Smooth muscle cell (in vitro differentiated cells): ENCODE measurements around the gene GOLGA2. TPM values are rescaled to one million over a fixed set of nuclear protein-coding genes. Genes with fewer than 3 reads are reported as not detected.

ENCODE experiments used
- DNase-seq: peaks from one replicate; lab custom pipeline; 2025; ENCODE audit not compliant: unreplicated experiment; lab: John Stamatoyannopoulos, UW
- H2AFZ ChIP-seq: fragments of 200-600 bp; sonication (generic); 2 replicates; pipeline ENCODE4 v1.6.0; 2016; ENCODE audit warnings: antibody characterized with exemption, low read depth, mild to moderate bottlenecking
- H3F3A ChIP-seq: fragments of 200-600 bp; sonication (generic); 2 replicates; pipeline ENCODE4 v1.6.0; 2017; ENCODE audit warnings: antibody characterized with exemption, low read depth
- H3K27ac ChIP-seq: fragments of 200-600 bp; sonication (generic); 2 replicates; pipeline ENCODE4 v1.5.1; 2016; ENCODE audit warnings: low read depth, mild to moderate bottlenecking
- H3K27me3 ChIP-seq: fragments of 200-600 bp; sonication (generic); 2 replicates; pipeline ENCODE4 v1.6.1; 2016; ENCODE audit warnings: low read depth, mild to moderate bottlenecking
- H3K36me3 ChIP-seq: fragments of 200-600 bp; sonication (generic); 2 replicates; pipeline ENCODE4 v1.5.1; 2016; ENCODE audit warnings: low read depth
- H3K4me1 ChIP-seq: fragments of 200-600 bp; sonication (generic); 2 replicates; pipeline ENCODE4 v1.5.1; 2016; ENCODE audit warnings: low read depth
- H3K4me2 ChIP-seq: fragments of 200-600 bp; sonication (generic); 2 replicates; pipeline ENCODE4 v1.6.0; 2016; ENCODE audit warnings: mild to moderate bottlenecking
- H3K4me3 ChIP-seq: fragments of 200-600 bp; sonication (generic); 2 replicates; pipeline ENCODE4 v1.5.1; 2016; ENCODE audit warnings: mild to moderate bottlenecking
- H3K79me2 ChIP-seq: fragments of 200-600 bp; sonication (generic); 2 replicates; pipeline ENCODE4 v1.6.0; 2016; ENCODE audit warnings: low read depth, mild to moderate bottlenecking
- H3K9ac ChIP-seq: fragments of 200-600 bp; sonication (generic); 2 replicates; pipeline ENCODE4 v1.6.0; 2016; ENCODE audit warnings: low read depth
- H3K9me3 ChIP-seq: fragments of 200-600 bp; sonication (generic); replicated peaks from 2 replicates; pipeline ENCODE4 v1.5.1; 2016; ENCODE audit warnings: low read depth
- H4K20me1 ChIP-seq: fragments of 200-600 bp; sonication (generic); 2 replicates; pipeline ENCODE4 v1.6.0; 2016; ENCODE audit warnings: low read depth
- CTCF ChIP-seq: fragments of 200-600 bp; sonication (generic); IDR thresholded peaks from 2 replicates; pipeline ENCODE4 v1.5.1; 2017; ENCODE audit warnings: borderline replicate concordance, mild to moderate bottlenecking, antibody characterized with exemption; ENCODE audit not compliant: insufficient read depth, poor library complexity, severe bottlenecking
- WGBS: methylation state at CpG from one replicate; pipeline ENCODE4 v1.1.7; 2016; ENCODE audit warnings: low lambda C conversion rate; 5-methylcytosine and 5-hydroxymethylcytosine counted together
- polyA plus RNA-seq: library from polyadenylated mRNA; unstranded; fragments of >200 nt; fragmentation: Nextera tagmentation; extraction: Ambion mirVana; gene quantifications from 2 replicates; pipeline ENCODE4 v1.2.1, GENCODE V29; 2016
- total RNA-seq: library from RNA; depleted of rRNA; stranded (reverse); fragments of >200 nt; gene quantifications from 2 replicates; pipeline ENCODE4 v1.2.3, GENCODE V29; 2014

The GOLGA2 gene
- total and polyA plus RNA-seq, 2 experiments from 2014 or later = 55.4 to 101 TPM

- H3F3A ChIP-seq = peaks cover 10% of the 10 kb centered on the region
- DNase-seq = no peak
- no peak overlapping the region for H3K4me2 ChIP-seq
- no peak overlapping the region for H3K27ac ChIP-seq
- no peak overlapping the region for H3K9ac ChIP-seq
- 96% methylated on average over 23 of the region's 23 CpGs for WGBS
- H3K36me3 ChIP-seq = peaks cover 5% of the 10 kb centered on the region
- H3K4me1 ChIP-seq = no peaks in the 10 kb centered on the region
- H3K79me2 ChIP-seq = no peaks in the 10 kb centered on the region
- no peak overlapping the region for H2AFZ ChIP-seq
- TF ChIP-seq CTCF = no peak
- H4K20me1 ChIP-seq = peaks cover 33% of the 10 kb centered on the region
- H3K9me3 ChIP-seq = no peaks in the 10 kb centered on the region
- no peaks in the 10 kb centered on the region for H3K27me3 ChIP-seq
- H3K4me3 ChIP-seq = no peak overlapping the region
These were observed 18.6 kb downstream of the GOLGA2 start for GRCh38 chr9:128257086-128257825.

- no peak overlapping the region for H3K4me3 ChIP-seq
- no peaks in the 10 kb centered on the region for H3K4me1 ChIP-seq
- DNase-seq = peak; percentile 39
- H2AFZ ChIP-seq = no peak overlapping the region
- peak overlapping the region; percentile 28 for H3K27ac ChIP-seq
- H3K4me2 ChIP-seq = no peak overlapping the region
- H3K36me3 ChIP-seq = peaks cover 5% of the 10 kb centered on the region
- no peaks in the 10 kb centered on the region for H3K79me2 ChIP-seq
- TF ChIP-seq CTCF = peak; percentile 83
- H3K27me3 ChIP-seq = no peaks in the 10 kb centered on the region
- H3F3A ChIP-seq = peaks cover 9% of the 10 kb centered on the region
- 64% methylated on average over 18 of the region's 18 CpGs for WGBS
- no peaks in the 10 kb centered on the region for H3K9me3 ChIP-seq
- no peak overlapping the region for H3K9ac ChIP-seq
- H4K20me1 ChIP-seq = peaks cover 27% of the 10 kb centered on the region
These were observed 20.7 kb downstream of the GOLGA2 start for GRCh38 chr9:128254855-128255759.

GRCh38 chr9:128254362-128254761 is 21.4 kb downstream of the GOLGA2 start:
- H3K36me3 ChIP-seq = peaks cover under 1% of the 10 kb centered on the region
- no peaks in the 10 kb centered on the region for H3K79me2 ChIP-seq
- 87% methylated on average over 16 of the region's 20 CpGs for WGBS
- TF ChIP-seq CTCF = no peak
- no peak overlapping the region for H3K9ac ChIP-seq
- H3K9me3 ChIP-seq = no peaks in the 10 kb centered on the region
- H3K4me2 ChIP-seq = no peak overlapping the region
- no peak overlapping the region for H3K4me3 ChIP-seq
- no peaks in the 10 kb centered on the region for H3K27me3 ChIP-seq
- no peak overlapping the region for H3K27ac ChIP-seq
- peaks cover 14% of the 10 kb centered on the region for H3F3A ChIP-seq
- no peaks in the 10 kb centered on the region for H3K4me1 ChIP-seq
- no peak overlapping the region for H2AFZ ChIP-seq
- no peak for DNase-seq
- H4K20me1 ChIP-seq = peaks cover 26% of the 10 kb centered on the region
